Neural cell (in vitro differentiated cells): ENCODE measurements around the gene SPRR2G. TPM values are rescaled to one million over a fixed set of nuclear protein-coding genes. Genes with fewer than 3 reads are reported as not detected.
"Not testable (repeated sequence)": the region's sequence is repeated elsewhere in the genome, so short reads cannot be mapped to it uniquely, and the experiment has no call there.

Source experiments
- H2AFZ ChIP-seq: fragments of 200-600, 300-800 bp; sonication (generic), shearing (Covaris generic); 2 replicates; pipeline ENCODE4 v1.6.0; 2014; ENCODE audit warnings: low read depth, mild to moderate bottlenecking, antibody characterized with exemption, low read length, moderate library complexity
- H3F3A ChIP-seq: fragments of 200-600 bp; shearing (Covaris generic); 2 replicates; pipeline ENCODE4 v1.6.1; 2016; ENCODE audit warnings: mild to moderate bottlenecking, moderate library complexity, mixed read lengths, antibody characterized with exemption, low read length; ENCODE audit not compliant: insufficient read depth, poor library complexity, severe bottlenecking
- H3K27ac ChIP-seq: fragments of 200-600, 300-800 bp; sonication (generic), shearing (Covaris generic); 2 replicates; pipeline ENCODE4 v1.5.1; 2014; ENCODE audit warnings: mild to moderate bottlenecking, low read length, moderate library complexity
- H3K27me3 ChIP-seq: fragments of 300-800, 200-600 bp; sonication (generic), shearing (Covaris generic); 2 replicates; pipeline ENCODE4 v1.6.0; 2014; ENCODE audit warnings: mild to moderate bottlenecking, low read depth, low read length, moderate library complexity; ENCODE audit not compliant: insufficient read depth
- H3K36me3 ChIP-seq: fragments of 300-800, 200-600 bp; sonication (generic), shearing (Covaris generic); 2 replicates; pipeline ENCODE4 v1.5.1; 2014; ENCODE audit warnings: mild to moderate bottlenecking, antibody characterized with exemption, low read length, moderate library complexity; ENCODE audit not compliant: insufficient read depth
- H3K4me2 ChIP-seq: fragments of 300-800, 200-600 bp; sonication (generic), shearing (Covaris generic); 2 replicates; pipeline ENCODE4 v1.6.0; 2014; ENCODE audit warnings: mild to moderate bottlenecking, low read length
- H3K4me3 ChIP-seq: fragments of 300-800, 200-600 bp; sonication (generic), shearing (Covaris generic); 2 replicates; pipeline ENCODE4 v1.5.1; 2014; ENCODE audit warnings: mild to moderate bottlenecking, low read length, moderate library complexity
- H3K79me2 ChIP-seq: fragments of 200-600 bp; shearing (Covaris generic); replicated peaks from 2 replicates; pipeline ENCODE4 v1.6.0; 2014; ENCODE audit warnings: mild to moderate bottlenecking, low read length, moderate library complexity; ENCODE audit not compliant: insufficient read depth
- H3K9ac ChIP-seq: fragments of 300-800, 200-600 bp; sonication (generic), shearing (Covaris generic); 2 replicates; pipeline ENCODE4 v1.6.1; 2016; ENCODE audit warnings: mild to moderate bottlenecking, low read length, mixed read lengths
- H3K9me2 ChIP-seq: fragments of 200-600 bp; shearing (Covaris generic); 2 replicates; pipeline ENCODE4 v1.6.1; 2016; ENCODE audit warnings: mild to moderate bottlenecking, low read length, mixed read lengths; ENCODE audit not compliant: insufficient read depth
- H3K9me3 ChIP-seq: fragments of 200-600, 300-800 bp; sonication (generic), shearing (Covaris generic); 2 replicates; pipeline ENCODE4 v1.6.1; 2016; ENCODE audit warnings: mild to moderate bottlenecking, mixed run types, low read length, moderate library complexity, mixed read lengths
- H4K20me1 ChIP-seq: fragments of 200-600 bp; shearing (Covaris generic); 2 replicates; pipeline ENCODE4 v1.6.1; 2016; ENCODE audit warnings: mild to moderate bottlenecking, mixed run types; ENCODE audit not compliant: insufficient read depth
- CTCF ChIP-seq: fragments of 450-650 bp; IDR thresholded peaks from 2 replicates; pipeline ENCODE4 v1.5.1; 2014; ENCODE audit warnings: antibody characterized with exemption, mild to moderate bottlenecking, moderate library complexity; ENCODE audit not compliant: poor library complexity, severe bottlenecking
- EP300 ChIP-seq: fragments of 450-650 bp; conservative IDR thresholded peaks from 2 replicates; pipeline ENCODE4 v1.6.1; 2014; ENCODE audit warnings: antibody characterized with exemption, mild to moderate bottlenecking, moderate library complexity; ENCODE audit not compliant: poor library complexity, severe bottlenecking
- EZH2 ChIP-seq: fragments of 200-600, 300-800 bp; shearing (Covaris generic), sonication (generic); IDR thresholded peaks from 2 replicates; pipeline ENCODE4 v1.6.1; 2014; ENCODE audit warnings: antibody characterized with exemption, low read length, borderline replicate concordance, mild to moderate bottlenecking; ENCODE audit not compliant: insufficient read depth, poor library complexity, severe bottlenecking
- MXI1 ChIP-seq: fragments of 450-650 bp; conservative IDR thresholded peaks from 2 replicates; pipeline ENCODE4 v1.6.1; 2014; ENCODE audit warnings: antibody characterized with exemption, mild to moderate bottlenecking; ENCODE audit not compliant: poor library complexity, severe bottlenecking
- POLR2AphosphoS5 ChIP-seq: IDR thresholded peaks from 2 replicates; pipeline ENCODE4 v1.6.1; 2012
- RAD21 ChIP-seq: fragments of 450-650 bp; conservative IDR thresholded peaks from 2 replicates; pipeline ENCODE4 v1.6.1; 2014; ENCODE audit warnings: antibody characterized with exemption, mild to moderate bottlenecking, moderate library complexity
- REST ChIP-seq: IDR thresholded peaks from 2 replicates; pipeline ENCODE4 v1.6.1; 2012; ENCODE audit warnings: borderline replicate concordance
- SMC3 ChIP-seq: fragments of 450-650 bp; conservative IDR thresholded peaks from 2 replicates; pipeline ENCODE4 v1.6.1; 2014; ENCODE audit warnings: antibody characterized with exemption, mild to moderate bottlenecking, moderate library complexity; ENCODE audit not compliant: poor library complexity
- TAF1 ChIP-seq: IDR thresholded peaks from 2 replicates; pipeline ENCODE4 v1.6.1; 2012; ENCODE audit warnings: low read depth
- polyA plus RNA-seq: library from polyadenylated mRNA; depleted of rRNA; stranded (reverse); fragments of >200 nt; gene quantifications from 2 replicates; pipeline ENCODE4 v1.2.3, GENCODE V29; 2014

SPRR2G gene
- polyA plus RNA-seq, 1 donor from 2014 or later, result not detected

- no peaks in the 10 kb centered on the region for H3K9me3 ChIP-seq
- TF ChIP-seq EZH2 (no peak), MXI1 (no peak), EP300 (no peak), POLR2AphosphoS5 (no peak), RAD21 (no peak), SMC3 (no peak), REST (no peak), CTCF (no peak), TAF1 (no peak)
- no peak overlapping the region for H3K9ac ChIP-seq
- H4K20me1 ChIP-seq, result no peaks in the 10 kb centered on the region
- no peak overlapping the region for H3K4me3 ChIP-seq
- no peaks in the 10 kb centered on the region for H3K27me3 ChIP-seq
- no peak overlapping the region for H3K4me2 ChIP-seq
- no peaks in the 10 kb centered on the region for H3K36me3 ChIP-seq
- H3F3A ChIP-seq, result no peaks in the 10 kb centered on the region
- no peaks in the 10 kb centered on the region for H3K79me2 ChIP-seq
- H3K27ac ChIP-seq, result no peak overlapping the region
- H2AFZ ChIP-seq, result no peak overlapping the region
- H3K9me2 ChIP-seq, result no peaks in the 10 kb centered on the region
These were observed 39.7 kb upstream of the SPRR2G start for GRCh38 chr1:153190373-153190772.

- H3K9ac ChIP-seq, H3K4me3 ChIP-seq: not testable (repeated sequence)
These were observed 37.6 kb upstream of the SPRR2G start for GRCh38 chr1:153188301-153188700.

GRCh38 chr1:153180556-153180955 lies 29.9 kb upstream of the SPRR2G start:
- Histone ChIP-seq H3K27ac (no peak overlapping the region), H3K4me3 (no peak overlapping the region), H3K27me3 (no peaks in the 10 kb centered on the region), H3K9me3 (no peaks in the 10 kb centered on the region), H2AFZ (no peak overlapping the region), H3K36me3 (no peaks in the 10 kb centered on the region), H3F3A (no peaks in the 10 kb centered on the region), H4K20me1 (no peaks in the 10 kb centered on the region), H3K4me2 (no peak overlapping the region), H3K9ac (no peak overlapping the region), H3K79me2 (no peaks in the 10 kb centered on the region), H3K9me2 (no peaks in the 10 kb centered on the region)
- TF ChIP-seq EP300 (no peak), POLR2AphosphoS5 (no peak), EZH2 (no peak), CTCF (no peak)

More at GRCh38 chr1:153188301-153188700, 37.6 kb upstream of the SPRR2G start:
- H3K79me2 ChIP-seq, H3K27ac ChIP-seq, H3K4me2 ChIP-seq, H3F3A ChIP-seq, H3K9me3 ChIP-seq, H3K36me3 ChIP-seq, H3K27me3 ChIP-seq, H3K9me2 ChIP-seq, H4K20me1 ChIP-seq, H2AFZ ChIP-seq: not testable (repeated sequence)
